Measurements from ENCODE around the gene ANO8. TPM values are rescaled to one million over a fixed set of nuclear protein-coding genes. Genes with fewer than 3 reads are reported as not detected.

Gene ANO8
- total and polyA plus RNA-seq, 2 of the 13 experiments (the other 11 are each of a cell fraction or from before 2014, with no cell fraction given), result 1.8 to 3.5 TPM

DNA sequence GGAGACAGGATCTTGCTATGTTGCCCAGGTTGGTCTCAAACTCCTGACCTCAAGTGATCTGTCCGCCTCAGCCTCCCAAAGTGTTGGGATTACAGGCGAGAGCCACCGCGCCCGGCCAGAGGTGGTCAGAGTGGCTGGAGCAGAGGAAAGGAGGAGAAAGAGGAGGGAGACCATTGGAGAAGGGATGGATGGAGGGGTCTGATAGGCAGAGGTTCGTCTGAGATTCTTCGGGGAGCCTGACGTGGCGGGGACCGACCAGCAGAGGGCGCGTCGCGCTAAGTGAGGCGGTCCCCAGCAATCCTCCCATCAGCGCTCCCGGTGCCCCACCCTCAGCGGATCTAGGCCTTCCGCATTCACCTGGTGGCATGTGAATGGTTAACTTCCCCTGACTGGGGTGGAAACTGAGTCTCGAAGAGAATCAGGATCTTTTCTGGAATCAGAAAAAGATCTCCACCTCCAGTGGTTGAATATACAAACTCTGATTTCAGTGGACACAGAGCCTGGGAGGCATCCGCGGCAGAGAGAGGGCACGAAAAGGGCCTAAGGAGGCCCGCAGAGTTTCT is 11.5 kb upstream of the ANO8 start (continued):
- TF ChIP-seq ZNF556 (CRISPR knock-in tag; IDR thresholded peaks at IDR 0.05; ENCODE audit: borderline replicate concordance), result no peak
- TF ChIP-seq, protein P1, sequence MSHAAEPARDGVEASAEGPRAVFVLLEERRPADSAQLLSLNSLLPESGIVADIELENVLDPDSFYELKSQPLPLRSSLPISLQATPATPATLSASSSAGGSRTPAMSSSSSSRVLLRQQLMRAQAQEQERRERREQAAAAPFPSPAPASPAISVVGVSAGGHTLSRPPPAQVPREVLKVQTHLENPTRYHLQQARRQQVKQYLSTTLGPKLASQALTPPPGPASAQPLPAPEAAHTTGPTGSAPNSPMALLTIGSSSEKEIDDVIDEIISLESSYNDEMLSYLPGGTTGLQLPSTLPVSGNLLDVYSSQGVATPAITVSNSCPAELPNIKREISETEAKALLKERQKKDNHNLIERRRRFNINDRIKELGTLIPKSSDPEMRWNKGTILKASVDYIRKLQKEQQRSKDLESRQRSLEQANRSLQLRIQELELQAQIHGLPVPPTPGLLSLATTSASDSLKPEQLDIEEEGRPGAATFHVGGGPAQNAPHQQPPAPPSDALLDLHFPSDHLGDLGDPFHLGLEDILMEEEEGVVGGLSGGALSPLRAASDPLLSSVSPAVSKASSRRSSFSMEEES (CRISPR knock-in tag; IDR thresholded peaks at IDR 0.05), result no peak
- 0 out of 2 replicates have a peak, but pooled peaks have one; percentile 25 for TF ChIP-seq ZNF230 (CRISPR knock-in tag; IDR thresholded peaks at IDR 0.05)
- TF ChIP-seq ZHX2 (IDR thresholded peaks at IDR 0.05; ENCODE audit: low read depth), result no peak
- TF ChIP-seq ZHX2 (CRISPR knock-in tag; IDR thresholded peaks at IDR 0.05; ENCODE audit: borderline replicate concordance), result no peak
- TF ChIP-seq ZNF512B (CRISPR knock-in tag; IDR thresholded peaks at IDR 0.05; ENCODE audit: borderline replicate concordance), result no peak
- TF ChIP-seq TARDBP (CRISPR knock-in tag; IDR thresholded peaks at IDR 0.05), result no peak
- no peak for TF ChIP-seq ZNF749 (CRISPR knock-in tag; IDR thresholded peaks at IDR 0.05; ENCODE audit: borderline replicate concordance)
- TF ChIP-seq SALL1 (CRISPR knock-in tag; IDR thresholded peaks at IDR 0.05), result peak; percentile 27; the same call in 1 of the 2 replicates
- no peak for TF ChIP-seq DBP (CRISPR knock-in tag; IDR thresholded peaks at IDR 0.05; ENCODE audit: not compliant biosample characterization)
- TF ChIP-seq ZNF792 (CRISPR knock-in tag; IDR thresholded peaks at IDR 0.05), result no peak
- TF ChIP-seq ATF3 (CRISPR knock-in tag; IDR thresholded peaks at IDR 0.05), result no peak
- no peak for TF ChIP-seq WIZ (CRISPR knock-in tag; IDR thresholded peaks at IDR 0.05)
- TF ChIP-seq RFX5 (IDR thresholded peaks at IDR 0.05; ENCODE audit: low read depth, low read length), result no peak
- no peak for TF ChIP-seq ZBTB2 (CRISPR knock-in tag; IDR thresholded peaks at IDR 0.05; ENCODE audit: low read depth)
- TF ChIP-seq ZNF879 (CRISPR knock-in tag; IDR thresholded peaks at IDR 0.05), result no peak
- TF ChIP-seq RCOR2 (CRISPR knock-in tag; IDR thresholded peaks at IDR 0.05), result 0 out of 2 replicates have a peak, but pooled peaks have one; percentile 25
- no peak for TF ChIP-seq NFRKB (IDR thresholded peaks at IDR 0.05)
